Loucy (cell line): ENCODE results near the gene PPP1R14C.

ENCODE experiments used
- EZH2phosphoT487 ChIP-seq: fragments of 200-600 bp; IDR thresholded peaks from 2 replicates; pipeline ENCODE4 v1.6.1; 2018; ENCODE audit warnings: antibody characterized with exemption, mild to moderate bottlenecking, moderate library complexity, borderline replicate concordance
- TF ChIP-seq, protein P1 (sequence below): fragments of 200-600 bp; sonication (generic); conservative IDR thresholded peaks from 2 replicates; pipeline ENCODE4 v1.5.1; 2014; ENCODE audit warnings: mild to moderate bottlenecking, antibody characterized with exemption, low read length

- TF ChIP-seq, protein P1, sequence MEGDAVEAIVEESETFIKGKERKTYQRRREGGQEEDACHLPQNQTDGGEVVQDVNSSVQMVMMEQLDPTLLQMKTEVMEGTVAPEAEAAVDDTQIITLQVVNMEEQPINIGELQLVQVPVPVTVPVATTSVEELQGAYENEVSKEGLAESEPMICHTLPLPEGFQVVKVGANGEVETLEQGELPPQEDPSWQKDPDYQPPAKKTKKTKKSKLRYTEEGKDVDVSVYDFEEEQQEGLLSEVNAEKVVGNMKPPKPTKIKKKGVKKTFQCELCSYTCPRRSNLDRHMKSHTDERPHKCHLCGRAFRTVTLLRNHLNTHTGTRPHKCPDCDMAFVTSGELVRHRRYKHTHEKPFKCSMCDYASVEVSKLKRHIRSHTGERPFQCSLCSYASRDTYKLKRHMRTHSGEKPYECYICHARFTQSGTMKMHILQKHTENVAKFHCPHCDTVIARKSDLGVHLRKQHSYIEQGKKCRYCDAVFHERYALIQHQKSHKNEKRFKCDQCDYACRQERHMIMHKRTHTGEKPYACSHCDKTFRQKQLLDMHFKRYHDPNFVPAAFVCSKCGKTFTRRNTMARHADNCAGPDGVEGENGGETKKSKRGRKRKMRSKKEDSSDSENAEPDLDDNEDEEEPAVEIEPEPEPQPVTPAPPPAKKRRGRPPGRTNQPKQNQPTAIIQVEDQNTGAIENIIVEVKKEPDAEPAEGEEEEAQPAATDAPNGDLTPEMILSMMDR = no peak
- no peak for TF ChIP-seq EZH2phosphoT487
Observed at GRCh38 chr6:150213301-150213700, 70.5 kb downstream of the PPP1R14C start.
